MM.1S (cell line): ENCODE results near the gene TTPAL.

Source experiments
- CTCF ChIP-seq: fragments of 300-600 bp; sonication (generic); IDR thresholded peaks from 2 replicates; pipeline ENCODE4 v1.5.1; 2016; ENCODE audit warnings: antibody characterized with exemption, low read length, mixed read lengths
- EZH2 ChIP-seq: fragments of 300-600 bp; sonication (generic); optimal IDR thresholded peaks from 2 replicates; pipeline ENCODE3; 2017; ENCODE audit warnings: low read depth, mild to moderate bottlenecking, antibody characterized with exemption, low read length, mixed read lengths
- EZH2phosphoT487 ChIP-seq: fragments of 300-600 bp; sonication (generic); IDR thresholded peaks from 2 replicates; pipeline ENCODE4 v1.6.1; 2018; ENCODE audit warnings: antibody characterized with exemption, low read length

GRCh38 chr20:44502968-44503367, 27.3 kb downstream of the TTPAL start:
- no peak for TF ChIP-seq CTCF
- no peak for TF ChIP-seq EZH2
- TF ChIP-seq EZH2phosphoT487, result no peak
